Superior temporal gyrus (tissue), 1 donor: Measurements from ENCODE around the gene CREBZF.
"Not testable (repeated sequence)": the region's sequence is repeated elsewhere in the genome, so short reads cannot be mapped to it uniquely, and the experiment has no call there.

Experiments used
- DNase-seq: peaks from one replicate; pipeline ENCODE4 v3.0.0-alpha.2; 2016; ENCODE audit errors: extremely low spot score

The CREBZF gene

GRCh38 chr11:85626496-85626895, 38.4 kb downstream of the CREBZF start:
- DNase-seq, result no peak

- DNase-seq, result no peak
These were observed 44.7 kb downstream of the CREBZF start for GRCh38 chr11:85620256-85620655.

GRCh38 chr11:85619499-85619898, 45.4 kb downstream of the CREBZF start:
- DNase-seq, result no peak

GRCh38 chr11:85611643-85612042, 53.3 kb downstream of the CREBZF start:
- not testable (repeated sequence) for DNase-seq
